Measurements from ENCODE around the gene PIGL.
"Not testable (repeated sequence)": the region's sequence is repeated elsewhere in the genome, so short reads cannot be mapped to it uniquely, and the experiment has no call there.

The PIGL gene

GRCh38 chr17:16217002-16217635, at the start of gene PIGL:
Gene PIGL (plus strand): TSS chr17:16217210. CDS start chr17:16217227, 17 bp downstream.
- DNase-seq: peak; percentile 93

GRCh38 chr17:16171613-16172012, 45.4 kb upstream of the PIGL start:
- peak; percentile 91 for DNase-seq

- no peak for DNase-seq
Measured at GRCh38 chr17:16178836-16179235, 38.2 kb upstream of the PIGL start.

DNA sequence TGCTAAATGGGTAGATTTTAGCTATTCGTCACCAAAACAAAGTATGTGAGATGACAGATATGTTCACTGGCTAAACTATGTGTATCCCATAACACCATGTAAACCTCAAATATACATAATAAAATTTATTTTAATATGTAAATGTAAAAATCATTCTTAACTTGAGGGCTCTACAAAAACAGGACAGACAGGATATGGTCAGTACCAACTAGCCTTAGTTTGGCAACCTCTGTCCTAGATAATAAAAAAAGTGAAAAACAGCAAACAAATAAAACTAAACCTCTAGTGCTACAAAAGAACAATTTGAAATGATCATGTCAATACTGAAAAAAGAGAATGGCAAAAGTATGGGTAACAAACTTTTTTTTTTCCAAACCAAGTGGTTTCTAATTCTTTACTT, 35.4 kb upstream of the PIGL start:
- no peak for DNase-seq

GRCh38 chr17:16187642-16188041, 29.4 kb upstream of the PIGL start:
- DNase-seq: no peak

DNA sequence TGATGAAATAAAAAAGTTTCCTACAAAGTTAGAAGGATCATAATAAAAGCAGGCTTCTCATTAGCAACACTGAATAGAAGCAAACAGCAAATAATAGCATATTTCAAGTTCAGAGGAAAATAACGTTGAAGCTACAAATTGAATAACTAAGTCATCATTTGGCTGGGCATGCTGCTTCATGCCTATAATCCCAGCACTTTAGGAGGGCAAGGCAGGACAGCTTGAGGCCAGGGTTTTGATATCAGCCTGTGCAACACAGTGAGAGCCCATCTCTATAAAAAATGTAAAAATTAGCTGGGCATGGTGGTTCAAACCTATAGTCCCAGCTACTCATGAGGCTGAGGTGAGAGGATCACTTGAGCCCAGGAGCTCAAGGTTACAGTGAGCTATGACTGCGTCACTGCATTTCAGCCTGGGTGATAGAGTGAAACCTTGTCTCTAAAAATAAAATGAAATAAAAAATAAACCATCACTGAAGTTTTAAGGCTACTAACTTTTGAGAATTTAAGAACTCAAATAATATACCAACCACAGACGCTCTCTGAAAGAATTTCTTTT, 27.1 kb upstream of the PIGL start:
- DNase-seq: no peak

DNA sequence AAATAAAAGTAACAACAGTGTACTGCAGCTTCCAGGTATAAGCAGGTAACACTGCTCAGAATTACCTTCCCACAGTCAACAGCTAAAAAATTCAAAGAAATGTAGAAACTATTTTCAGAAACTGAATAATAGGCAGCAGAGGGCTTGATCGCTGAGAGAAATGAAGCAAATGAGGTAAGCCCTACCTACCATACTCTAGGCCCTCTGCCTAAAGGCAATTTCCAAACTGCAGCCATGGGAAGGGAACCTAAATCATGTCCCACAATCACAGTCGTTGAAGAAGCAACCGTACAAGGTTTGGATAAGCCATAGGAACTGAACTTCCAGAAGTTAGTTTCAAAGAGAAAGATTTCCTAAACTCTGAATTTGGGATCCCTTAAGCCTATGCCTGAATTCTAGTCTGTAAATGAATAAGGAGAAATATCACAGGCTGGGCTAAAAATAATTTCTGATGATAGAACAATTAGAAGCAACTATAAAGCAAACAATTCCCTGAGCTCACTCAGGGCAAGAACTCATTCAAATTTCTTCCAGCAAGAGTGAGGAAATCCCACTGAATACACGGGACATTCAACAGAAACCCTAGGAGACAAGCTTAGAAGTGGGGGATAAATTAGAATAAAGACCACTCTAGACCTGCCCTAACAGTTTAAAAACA, 26.2 kb upstream of the PIGL start:
- DNase-seq: no peak

DNA sequence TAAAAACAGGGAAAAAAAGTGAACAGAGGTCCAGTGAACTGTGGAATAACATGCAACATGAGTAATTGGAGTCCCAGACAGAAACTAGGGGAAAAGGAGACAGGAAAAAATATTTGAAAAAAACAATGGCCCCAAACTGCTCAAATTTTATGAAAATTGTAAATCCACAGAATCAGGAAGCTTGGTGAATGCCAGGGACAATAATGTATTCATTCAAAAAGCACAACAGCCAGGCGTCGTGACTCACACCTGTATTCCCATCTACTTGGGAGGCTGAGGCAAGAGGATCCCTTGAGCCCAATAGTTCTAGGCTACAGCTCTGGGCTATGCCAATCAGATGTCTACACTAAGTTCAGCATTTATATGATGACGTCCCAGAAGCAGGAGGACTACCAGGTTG, 25.4 kb upstream of the PIGL start:
- DNase-seq: no peak

DNA sequence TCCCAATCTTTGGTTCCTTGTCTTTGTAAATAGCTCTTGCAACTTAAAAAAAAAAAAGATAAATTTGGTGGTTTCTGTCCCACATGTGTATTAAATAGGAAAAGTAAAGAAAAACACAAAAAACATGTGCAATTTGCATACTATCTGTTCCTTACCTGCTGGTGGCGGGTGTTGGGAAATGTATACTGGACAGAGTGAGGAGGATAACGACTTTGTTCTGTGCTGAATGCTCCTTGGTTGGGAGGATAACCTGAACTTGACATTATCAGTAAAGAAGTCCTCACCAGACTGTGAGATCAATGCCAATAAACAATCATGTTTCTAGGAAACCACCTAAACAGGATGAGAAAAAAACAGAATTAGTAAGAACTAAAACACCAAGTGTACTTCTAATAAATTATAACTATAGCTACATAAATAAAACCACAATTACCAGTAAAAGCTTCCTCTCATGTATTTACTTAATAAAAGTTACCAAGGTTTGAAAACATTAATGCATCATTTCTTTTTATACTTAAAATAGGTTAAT, 22.6 kb upstream of the PIGL start:
- not testable (repeated sequence) for DNase-seq

GRCh38 chr17:16197276-16197675, 19.7 kb upstream of the PIGL start:
- no peak for DNase-seq

GRCh38 chr17:16199093-16199492, 17.9 kb upstream of the PIGL start:
- DNase-seq: no peak

DNA sequence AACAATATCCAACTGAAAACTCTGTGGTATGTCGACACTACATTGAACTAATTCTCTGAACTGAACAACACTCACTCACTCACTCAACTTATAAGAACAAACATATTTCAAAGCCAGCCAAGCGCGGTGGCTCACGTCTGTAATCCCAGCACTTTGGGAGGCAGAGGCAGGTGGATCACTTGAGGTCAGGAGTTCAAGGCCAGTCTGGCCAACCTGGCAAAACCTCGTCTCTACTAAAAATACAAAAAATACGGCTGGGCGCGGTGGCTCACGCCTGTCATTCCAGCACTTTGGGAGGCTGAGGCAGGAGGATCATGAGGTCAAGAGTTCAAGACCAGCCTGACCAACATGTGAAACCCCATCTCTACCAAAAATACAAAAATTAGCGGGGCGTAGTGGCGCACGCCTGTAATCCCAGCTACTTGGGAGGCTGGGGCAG, 15.3 kb upstream of the PIGL start:
- peak; percentile 21 for DNase-seq

DNA sequence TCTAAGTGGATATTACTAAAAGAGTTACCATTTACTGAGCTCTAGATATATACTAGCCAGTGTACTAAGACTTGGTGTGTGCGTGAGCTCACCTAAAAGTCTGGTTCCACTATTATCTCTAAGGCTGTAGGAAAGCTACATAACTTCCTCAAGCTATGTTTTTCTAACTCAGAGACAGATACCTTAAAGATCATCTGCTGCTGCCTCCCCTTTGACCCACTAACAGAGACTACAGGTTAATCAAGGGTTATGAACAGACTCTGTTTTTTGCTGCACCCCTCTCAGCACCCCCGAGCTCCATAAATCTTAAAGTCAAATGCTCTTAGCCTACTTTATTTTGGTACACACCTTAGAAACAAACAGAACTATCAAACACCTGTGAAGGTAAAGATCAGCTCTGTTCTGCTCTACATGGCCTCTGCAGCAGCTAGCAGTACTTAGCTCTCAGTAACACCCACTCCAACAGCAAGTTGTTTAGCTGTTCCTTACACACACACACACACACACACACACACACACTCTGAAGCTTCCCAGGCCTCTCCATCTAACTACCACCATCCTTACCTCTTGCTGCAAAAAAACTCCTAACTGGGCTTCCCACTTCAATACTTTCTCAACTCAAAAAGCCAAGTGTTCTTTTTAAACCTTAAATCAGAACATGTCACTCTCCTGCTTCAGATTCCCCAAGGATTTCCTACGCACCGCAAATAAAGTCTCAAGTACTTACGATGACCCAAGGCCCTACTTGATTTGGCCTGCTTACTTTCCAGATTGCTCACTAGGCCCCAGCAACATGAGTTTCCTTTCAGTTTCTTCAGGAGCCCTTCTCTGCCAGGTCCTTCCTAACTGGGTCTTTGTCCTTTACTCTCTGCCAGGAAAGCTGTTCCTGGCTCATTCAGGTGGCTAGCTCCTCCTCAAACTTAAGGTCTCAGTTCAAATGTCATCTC, 14.2 kb upstream of the PIGL start:
- DNase-seq: not testable (repeated sequence)

DNA sequence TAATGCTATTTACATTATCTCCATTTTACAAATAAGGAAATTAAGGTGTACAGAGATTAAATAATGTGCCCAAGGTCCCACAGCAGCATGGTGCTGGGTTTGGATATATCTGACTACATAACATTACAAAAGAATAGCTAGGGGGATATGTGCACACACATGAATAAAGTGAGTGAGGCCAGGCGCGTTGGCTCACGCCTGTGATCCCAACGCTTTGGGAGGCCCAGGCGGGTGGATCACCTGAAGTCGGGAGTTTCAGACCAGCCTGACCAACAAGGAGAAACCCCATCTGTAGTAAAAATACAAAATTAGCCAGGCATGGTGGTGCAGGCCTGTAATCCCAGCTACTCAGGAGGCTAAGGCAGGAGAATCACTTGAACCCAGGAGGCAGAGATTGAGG, 12.2 kb upstream of the PIGL start:
- not testable (repeated sequence) for DNase-seq

GRCh38 chr17:16211590-16211989, 5.4 kb upstream of the PIGL start:
- DNase-seq: no peak

DNA sequence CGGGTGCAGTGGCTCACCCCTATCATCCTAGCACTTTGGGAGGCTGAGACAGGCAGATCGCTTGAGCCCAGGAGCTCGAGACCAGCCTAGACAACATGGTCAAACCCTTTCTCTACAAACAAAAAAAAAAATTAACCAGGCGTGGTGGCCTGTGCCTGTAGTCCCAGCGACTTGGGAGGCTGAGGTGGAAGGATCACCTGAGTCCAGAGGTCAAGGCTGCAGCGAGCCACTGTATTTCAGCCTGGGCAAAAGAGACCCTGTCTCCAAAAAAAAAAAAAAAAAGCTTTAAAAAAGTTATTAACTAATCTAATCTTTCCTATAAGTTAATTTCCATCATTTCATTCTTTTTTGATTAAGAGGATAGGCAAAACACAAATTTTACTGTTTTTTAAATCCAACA, 4.2 kb upstream of the PIGL start:
- no peak for DNase-seq

DNA sequence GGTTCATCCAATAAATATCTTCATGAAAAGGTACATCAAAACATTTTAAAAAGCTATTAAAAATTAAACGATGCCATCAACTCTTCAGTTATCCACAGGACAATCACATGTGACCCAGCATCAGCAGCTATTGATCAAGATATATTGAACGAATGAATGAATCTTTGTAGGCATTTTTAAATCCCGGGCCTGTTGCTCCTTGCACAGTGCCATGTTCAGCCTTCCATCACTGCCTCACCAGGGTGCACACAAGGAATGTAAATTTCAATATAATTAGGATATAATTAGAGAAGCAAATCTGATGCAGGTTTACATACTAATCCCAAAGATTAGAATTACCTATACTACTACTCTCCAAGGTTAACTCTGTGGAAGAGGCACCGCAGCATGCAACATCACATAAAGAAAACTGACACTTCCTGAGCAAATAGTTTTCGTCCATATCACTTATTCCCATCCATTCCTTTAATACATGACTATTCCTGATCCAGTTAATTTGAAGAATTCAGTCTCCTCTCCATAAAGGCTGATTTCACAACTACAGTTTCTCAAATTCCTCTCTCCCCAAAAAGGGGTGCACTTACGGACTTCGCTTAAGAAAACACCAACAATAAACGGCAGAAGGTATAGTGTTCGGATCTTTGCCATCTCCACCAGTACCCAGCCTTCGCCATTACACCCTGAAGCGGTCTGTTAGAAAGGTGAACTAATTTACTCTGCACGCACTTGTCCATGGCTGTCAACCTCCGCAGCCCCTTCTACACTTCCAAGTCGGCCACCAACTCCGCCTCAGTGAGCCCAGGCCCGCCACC, 2.6 kb upstream of the PIGL start:
- DNase-seq: peak; percentile 33

GRCh38 chr17:16215002-16215272, 2.1 kb upstream of the PIGL start:
- DNase-seq: peak; percentile 70

- DNase-seq: peak; percentile 97
Measured at GRCh38 chr17:16215273-16215964, 1.6 kb upstream of the PIGL start, which contains the start of gene NCOR1. Gene NCOR1 (minus strand): TSS chr17:16215534. CDS start chr17:16194569, 20,965 bp downstream.

DNA sequence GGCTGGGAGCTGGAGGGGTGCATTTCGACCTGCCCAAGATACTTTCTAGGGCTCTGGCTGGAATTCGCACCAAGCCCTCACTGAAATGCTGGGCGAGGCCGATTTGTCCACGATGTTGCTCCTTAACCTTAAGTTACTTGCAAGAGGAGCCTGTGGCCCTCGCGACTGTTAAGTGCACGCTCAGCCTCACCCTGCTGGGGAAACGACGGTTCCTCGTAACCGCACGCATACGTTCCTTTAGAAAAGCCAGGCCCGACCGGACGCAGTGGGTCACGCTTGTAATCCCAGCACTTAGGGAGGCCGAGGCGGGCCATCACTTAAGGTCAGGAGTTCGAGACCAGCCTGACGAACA, 1.1 kb upstream of the PIGL start:
- DNase-seq: peak; percentile 89

- DNase-seq: not testable (repeated sequence)
Measured at GRCh38 chr17:16216341-16217001, 539 bp upstream of the PIGL start.
